H1 (cell line): Measurements from ENCODE around the gene ADGRD2.

Experiments used
- SUZ12 ChIP-seq: fragments of 200-600 bp; sonication (generic); IDR thresholded peaks from 2 replicates; pipeline ENCODE4 v1.6.1; 2012; ENCODE audit warnings: mild to moderate bottlenecking, inconsistent platforms, low read length, moderate library complexity, mixed read lengths
- TF ChIP-seq, protein P1 (sequence below), 3 experiments: IDR thresholded peaks; 1 replicate in 2 of 3; 2 replicates in 1 of 3; pipeline versions ENCODE4 v1.5.1 to v1.6.1; 2011; ENCODE audit warnings: low read length in 3 of 3, mild to moderate bottlenecking in 3 of 3, inconsistent platforms in 2 of 3, low read depth in 1 of 3, moderate library complexity in 1 of 3; ENCODE audit not compliant: insufficient read depth in 1 of 3; ENCODE audit errors: control extremely low read depth in 1 of 3

DNA sequence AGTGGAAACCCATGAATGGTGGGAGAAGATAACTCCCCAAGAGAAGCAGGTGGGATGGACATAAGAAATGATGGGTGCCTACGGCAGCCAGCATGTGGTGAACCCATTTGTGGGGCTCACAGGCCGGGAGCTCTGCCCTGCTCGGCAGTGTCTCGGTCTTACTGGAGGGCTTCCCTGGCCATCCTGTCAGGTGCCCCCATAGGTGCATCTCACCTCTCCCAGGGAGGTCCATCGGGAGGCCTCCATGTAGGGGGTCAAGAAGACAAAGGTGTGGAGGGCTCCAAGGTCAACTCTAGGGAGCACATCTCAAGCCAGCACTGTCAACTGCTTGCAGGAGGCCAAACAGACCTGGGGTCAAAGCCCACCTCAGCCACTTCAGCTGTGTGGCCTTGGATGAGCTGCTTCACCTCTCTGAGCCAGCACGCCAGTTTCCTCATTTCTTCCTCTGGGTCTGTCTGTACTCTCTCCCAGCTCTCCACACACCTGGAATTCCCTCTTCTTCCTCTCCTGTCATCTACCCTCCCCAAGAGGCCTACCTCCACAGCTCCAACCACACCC lies 10.5 kb upstream of the ADGRD2 start:
- TF ChIP-seq SUZ12 = no peak
- TF ChIP-seq, protein P1, sequence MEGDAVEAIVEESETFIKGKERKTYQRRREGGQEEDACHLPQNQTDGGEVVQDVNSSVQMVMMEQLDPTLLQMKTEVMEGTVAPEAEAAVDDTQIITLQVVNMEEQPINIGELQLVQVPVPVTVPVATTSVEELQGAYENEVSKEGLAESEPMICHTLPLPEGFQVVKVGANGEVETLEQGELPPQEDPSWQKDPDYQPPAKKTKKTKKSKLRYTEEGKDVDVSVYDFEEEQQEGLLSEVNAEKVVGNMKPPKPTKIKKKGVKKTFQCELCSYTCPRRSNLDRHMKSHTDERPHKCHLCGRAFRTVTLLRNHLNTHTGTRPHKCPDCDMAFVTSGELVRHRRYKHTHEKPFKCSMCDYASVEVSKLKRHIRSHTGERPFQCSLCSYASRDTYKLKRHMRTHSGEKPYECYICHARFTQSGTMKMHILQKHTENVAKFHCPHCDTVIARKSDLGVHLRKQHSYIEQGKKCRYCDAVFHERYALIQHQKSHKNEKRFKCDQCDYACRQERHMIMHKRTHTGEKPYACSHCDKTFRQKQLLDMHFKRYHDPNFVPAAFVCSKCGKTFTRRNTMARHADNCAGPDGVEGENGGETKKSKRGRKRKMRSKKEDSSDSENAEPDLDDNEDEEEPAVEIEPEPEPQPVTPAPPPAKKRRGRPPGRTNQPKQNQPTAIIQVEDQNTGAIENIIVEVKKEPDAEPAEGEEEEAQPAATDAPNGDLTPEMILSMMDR (IDR thresholded peaks at IDR 0.05; ENCODE audit: control extremely low read depth in 1 of 3, insufficient read depth in 1 of 3, low read depth in 1 of 3, low read length in 3 of 3) = no peak
